NCI-H2196 treated with DMSO at 0.1 percent for 48 hours (cell line): ENCODE measurements around the gene ARHGAP22.

ENCODE experiments used
- DNase-seq: peaks from one replicate; lab custom pipeline; 2025; ENCODE audit not compliant: unreplicated experiment; lab: John Stamatoyannopoulos, UW

The ARHGAP22 gene

DNA sequence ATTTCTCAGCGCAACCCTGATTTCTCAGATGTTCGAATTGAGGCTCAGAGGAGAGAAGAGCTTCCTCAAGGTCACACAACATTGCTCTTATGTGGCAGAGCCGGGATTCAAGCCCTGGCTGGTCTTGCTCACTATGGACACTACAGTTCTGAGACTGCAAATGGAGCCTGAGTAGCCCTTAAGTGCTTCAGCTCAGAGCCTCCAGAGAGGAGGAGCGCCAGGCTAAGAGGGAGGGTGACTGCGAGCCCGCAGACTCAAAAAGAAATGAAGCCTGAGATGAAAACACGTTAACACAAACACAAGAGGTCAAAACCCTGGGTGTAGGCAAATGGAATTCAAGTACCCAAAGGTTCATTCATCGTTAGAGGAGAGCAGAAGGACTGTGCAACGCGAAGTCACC lies 13.9 kb downstream of the ARHGAP22 start:
- DNase-seq: no peak

DNA sequence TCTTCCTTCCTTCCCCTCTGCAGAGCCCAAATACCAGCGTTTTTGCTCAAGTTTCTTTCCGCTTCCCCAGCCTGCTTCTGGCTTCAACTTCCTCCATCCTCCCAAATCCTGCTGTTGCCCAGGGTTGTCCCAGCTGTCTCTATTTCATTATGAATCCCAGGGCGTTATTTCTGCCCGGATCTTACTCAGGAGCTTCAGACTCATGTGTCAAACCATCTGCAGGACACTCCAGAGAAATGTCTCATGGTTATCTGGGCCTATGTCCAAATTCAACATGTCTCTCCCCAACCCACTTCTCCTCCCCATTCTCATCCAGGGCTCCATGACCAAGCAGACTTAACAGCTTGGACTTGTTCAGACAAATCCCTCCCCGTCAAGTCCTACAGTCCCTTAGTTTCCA lies 15.6 kb downstream of the ARHGAP22 start:
- no peak for DNase-seq

DNA sequence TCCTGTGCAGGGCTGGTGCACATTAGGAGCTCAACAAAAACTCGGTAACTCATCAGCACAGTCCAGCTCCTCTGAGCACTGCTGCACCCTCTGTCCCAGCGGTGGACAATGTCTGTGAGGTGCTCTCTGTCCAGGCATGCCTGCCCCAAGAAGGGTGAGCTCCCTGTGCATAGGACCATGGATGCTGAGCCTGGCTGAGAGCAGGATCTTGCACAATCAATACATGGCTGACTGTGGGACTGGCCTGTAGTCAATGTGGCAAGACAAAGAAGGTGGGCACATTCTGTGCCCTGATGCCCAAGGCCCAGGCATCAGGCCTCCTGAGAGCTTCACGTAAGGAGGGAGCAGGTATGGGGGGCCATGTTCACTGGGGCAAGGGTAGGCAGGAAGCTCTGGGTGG lies 17.1 kb downstream of the ARHGAP22 start:
- DNase-seq: no peak

DNA sequence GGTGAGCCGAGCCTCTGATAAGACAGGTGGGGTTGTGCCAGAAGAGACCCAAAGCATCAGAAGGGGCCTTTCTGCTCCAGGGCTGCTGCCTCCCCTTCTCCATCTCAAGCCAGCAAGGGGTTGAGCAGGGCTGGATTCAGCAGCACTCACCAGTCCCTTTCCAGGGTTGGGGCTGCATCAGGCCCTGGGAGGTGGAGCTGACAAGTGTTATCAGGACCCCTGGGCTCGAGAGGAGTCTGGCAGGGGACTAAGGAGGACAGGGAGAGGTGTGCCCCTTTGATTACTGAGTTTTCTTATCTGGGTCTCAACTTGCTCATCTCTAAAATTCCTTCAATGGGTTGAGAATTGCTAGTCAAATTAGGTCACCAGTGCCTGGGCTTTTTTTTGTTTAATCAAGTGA lies 17.8 kb downstream of the ARHGAP22 start:
- no peak for DNase-seq

DNA sequence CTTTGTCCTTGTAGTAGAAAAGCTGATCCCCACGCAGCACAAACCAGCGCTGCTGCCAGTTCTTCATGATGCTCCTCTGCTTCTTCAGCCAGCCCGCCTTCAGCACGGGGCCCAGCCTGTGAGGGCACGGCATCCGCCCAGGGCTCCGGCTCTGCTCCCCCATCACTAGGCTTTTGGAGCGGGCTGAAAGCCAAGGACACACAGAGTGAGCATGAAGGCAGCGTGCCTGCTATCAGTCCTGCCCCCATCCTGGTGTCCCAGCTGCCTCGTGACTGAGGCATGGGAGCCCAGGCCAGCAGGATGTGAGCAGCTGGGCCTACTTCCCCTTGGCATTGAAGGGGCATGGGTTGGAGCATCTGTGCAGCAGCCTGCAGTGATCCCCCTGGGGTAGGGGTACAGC lies 21.9 kb downstream of the ARHGAP22 start:
- DNase-seq: no peak

DNA sequence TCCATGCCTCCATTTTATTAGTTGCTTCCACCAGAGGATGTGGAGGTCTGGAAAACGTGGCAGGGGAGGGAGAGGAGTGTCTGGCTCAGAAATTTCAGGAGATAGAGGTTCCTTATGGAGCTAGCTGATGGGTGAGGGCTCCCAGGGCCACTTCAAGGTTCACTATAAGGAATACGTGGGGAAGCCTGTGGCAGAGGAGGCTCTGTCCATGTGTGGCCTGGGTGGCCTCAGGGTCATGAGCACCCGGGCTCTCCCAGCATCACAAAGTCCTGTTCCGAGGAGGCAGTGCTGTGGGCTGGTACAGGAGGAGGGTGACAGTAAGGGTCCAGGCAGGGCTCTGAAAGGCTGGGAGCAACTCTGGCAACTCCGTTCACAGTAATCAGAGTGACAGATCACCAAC lies 24.6 kb downstream of the ARHGAP22 start:
- DNase-seq: no peak

DNA sequence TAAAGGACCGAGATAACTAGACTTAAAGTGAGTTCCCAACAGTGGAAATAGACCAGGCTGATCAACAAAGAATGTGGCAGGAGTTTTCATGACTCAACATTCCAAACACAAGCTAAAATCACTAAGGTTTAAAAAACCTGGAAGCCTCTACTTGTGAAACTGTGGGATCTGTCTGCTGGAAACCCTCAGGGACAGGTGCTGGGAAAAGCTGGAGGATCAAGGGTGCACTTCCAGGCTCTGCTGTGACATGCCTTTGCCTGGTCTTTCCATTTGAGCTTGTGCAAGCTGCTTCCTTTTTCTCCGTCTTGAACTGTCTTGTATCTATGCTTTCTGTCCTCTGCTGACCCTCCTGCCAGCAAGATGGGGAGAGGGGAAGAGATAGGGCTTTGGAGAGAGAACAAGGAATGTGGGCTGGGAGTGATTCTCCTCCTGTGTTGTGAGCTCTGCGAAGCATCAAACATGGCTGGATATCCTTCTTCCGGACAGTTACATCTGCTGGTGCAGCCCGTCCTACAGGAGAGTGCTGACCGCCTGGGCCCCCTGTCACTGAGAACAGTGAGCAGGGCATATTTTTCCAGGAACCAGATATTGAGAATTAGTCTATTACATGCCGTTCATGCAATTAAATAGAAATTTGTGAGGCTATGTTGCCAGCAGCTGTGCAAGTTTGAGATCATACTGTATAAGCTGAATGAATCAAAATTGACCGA lies 25.5 kb downstream of the ARHGAP22 start:
- no peak for DNase-seq

DNA sequence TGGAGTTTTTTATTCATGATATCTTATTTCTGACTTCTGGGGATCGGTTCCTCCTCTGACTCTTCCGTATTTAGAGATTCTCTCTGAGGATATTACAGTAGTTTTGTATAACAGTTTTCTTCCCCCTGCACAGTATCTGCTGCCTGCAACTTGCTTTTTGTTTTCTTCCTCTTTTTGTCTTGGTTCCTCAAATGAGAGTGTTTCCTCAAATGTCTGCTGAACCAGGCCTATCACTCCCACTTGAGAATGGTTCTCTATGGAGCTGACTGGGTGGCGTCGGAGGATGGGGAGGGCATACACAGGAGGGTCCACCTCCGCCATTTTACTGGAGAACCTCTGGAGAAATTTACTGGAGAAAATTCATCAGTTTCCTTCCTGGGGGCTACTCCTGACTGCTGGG lies 27.7 kb downstream of the ARHGAP22 start:
- DNase-seq: no peak

DNA sequence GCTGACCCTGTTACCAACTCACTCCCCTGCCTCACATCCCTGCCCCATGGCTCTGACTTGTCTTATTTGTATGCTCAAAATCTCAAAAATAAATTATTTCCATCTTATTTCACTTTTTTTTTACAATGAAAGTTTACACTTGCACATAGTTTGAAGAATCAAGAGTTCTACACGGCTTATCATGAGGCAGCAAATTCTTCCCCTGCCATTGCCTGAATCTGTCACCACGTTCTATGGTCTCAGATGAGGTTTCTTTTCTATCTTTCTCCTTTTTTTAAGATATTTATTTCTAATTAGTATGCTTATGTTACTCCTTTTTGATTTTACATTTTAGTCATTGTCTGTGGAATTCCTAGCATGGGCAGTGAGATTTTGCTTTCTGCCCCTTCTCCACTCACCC lies 28.4 kb downstream of the ARHGAP22 start:
- no peak for DNase-seq

DNA sequence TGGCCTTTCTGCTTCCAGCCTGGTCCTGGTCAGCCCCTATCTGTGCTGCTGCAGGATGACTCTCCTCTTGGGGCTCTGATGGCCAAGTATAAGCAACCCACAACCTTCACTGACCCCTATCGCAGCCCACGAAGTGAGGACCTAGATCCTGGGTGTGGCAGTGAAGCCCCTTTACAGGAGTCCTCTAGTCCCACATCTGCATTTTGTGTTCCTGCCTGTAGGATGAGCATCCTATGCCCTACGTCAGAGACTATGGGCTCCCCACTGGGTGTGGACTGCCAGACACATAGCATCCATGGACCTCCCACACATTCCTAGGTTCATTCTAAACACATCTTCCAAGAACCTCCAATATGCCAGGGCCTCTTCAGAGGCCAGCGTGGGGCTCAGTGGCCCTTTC lies 29.0 kb downstream of the ARHGAP22 start:
- no peak for DNase-seq

DNA sequence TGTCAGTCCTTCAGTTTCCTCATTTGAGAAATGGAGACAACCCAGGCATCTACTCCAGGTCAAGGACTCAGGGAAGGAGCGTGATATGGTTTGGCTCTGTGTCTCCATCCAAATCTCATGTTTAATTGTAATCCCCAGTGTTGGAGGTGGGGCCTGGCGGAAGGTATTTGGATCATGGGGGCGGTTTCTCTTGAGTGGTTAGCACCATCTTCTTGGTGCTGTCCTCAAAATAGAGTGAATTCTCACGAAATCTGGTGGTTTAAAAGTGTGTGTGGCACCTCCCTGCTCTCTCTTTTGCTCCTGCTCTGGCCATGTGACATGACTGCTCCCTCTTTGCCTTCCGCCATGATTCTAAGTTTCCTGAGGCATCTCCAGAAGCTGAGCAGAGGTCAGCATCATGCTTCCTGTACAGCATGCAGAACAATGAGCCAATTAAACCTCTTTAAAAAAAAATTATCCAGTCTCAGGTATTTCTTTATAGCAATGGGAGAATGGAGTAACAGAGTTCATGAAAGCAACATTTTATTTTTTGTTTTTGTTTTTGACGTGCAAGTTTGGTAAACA lies 30.0 kb downstream of the ARHGAP22 start:
- no peak for DNase-seq

DNA sequence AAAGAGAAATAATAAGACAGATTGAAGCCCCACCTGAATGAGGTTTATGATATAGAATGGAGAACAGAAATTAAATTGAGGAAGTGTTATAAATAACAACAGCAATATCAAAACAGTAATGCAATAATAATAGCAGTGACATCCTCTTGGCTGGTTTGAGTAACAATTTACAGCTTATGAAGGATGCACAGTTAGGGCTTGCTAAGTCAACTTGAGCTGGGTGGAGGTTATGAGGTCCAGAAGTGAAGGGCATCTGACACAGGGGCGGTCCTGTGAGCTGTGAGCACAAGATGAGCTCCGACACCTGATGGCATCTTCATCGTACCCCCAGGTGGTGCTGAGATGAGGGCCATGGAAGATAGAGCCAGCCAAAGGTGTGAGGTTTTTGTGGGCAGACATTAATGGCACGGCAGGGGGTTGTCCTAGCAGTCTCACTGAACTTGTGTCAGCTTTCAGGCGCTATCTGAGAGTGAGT lies 30.5 kb downstream of the ARHGAP22 start:
- DNase-seq: no peak

DNA sequence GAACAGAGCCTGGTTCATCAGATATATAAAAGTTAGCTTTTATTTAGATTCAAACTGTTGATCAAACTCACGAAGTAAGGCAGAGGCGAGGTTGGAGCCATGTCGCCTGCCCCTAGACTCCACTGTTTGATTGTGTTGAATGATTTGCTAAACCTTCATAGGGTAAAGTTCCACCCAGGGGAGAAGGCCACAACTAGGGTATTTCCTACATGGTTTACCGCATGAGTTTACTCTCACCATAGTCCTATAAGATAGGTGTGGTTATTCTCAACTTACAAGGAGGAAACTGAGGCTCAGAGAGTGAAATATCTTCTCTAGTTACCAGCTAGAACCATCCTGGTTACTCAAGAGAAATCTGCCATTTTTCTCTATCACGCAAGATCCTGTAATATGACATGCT lies 31.8 kb downstream of the ARHGAP22 start:
- no peak for DNase-seq

DNA sequence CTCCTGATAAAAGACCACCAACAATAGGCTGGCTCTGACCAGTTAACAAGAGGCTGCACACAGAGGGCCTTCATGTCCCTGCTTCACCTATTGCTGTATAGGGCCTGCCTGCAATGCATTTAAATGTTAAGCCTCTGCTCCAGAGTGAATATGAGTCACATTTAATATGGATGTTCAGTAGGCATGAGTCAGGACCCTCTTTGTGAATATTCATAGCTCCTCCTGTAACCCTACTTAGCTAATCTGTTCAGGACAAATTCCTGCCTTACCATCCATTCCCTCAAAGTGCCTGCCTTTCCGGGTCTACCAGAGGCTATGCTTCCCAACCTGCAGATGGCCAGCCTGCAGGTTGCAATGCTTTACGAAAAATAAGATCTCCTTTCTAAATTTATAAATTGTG lies 32.5 kb downstream of the ARHGAP22 start:
- DNase-seq: no peak

DNA sequence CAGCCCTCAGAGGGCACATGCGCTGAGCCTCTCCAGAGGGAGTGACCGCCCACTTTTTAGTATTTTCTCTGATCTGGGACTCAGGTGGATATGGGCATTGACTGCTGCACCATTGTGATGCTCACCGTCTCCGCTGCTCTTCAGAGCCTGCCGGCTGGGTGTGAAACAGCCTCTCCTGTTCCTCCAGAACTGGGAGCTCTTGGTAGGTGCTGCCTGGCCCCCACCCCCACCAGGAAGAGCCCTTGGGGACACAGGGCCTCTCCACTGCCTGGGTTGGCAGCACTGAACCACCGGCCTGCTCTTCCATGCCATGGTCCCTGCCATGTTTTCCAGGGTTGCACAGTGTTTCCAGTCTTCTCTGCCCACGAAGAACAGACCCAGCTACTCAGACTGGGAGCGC lies 36.3 kb downstream of the ARHGAP22 start:
- DNase-seq: no peak

DNA sequence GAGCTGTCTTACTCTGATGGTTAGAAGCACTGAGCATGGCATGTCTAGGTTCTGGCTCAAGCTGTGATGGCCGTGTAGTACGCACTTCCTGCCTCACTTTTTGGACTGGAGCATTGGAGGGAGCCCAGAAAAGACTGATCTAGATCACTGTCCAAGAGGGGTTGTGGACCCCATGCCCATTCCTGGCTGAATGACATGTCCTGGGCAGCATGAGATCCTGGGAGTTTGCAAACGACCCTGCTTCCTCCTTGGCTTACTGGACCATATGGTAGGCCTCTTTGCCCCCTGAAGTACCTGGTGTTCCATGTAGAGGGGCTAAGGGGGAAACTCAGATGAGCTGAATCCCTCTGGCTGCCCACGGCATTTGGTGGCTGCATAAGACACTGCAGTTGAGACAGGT lies 36.7 kb downstream of the ARHGAP22 start:
- DNase-seq: no peak

DNA sequence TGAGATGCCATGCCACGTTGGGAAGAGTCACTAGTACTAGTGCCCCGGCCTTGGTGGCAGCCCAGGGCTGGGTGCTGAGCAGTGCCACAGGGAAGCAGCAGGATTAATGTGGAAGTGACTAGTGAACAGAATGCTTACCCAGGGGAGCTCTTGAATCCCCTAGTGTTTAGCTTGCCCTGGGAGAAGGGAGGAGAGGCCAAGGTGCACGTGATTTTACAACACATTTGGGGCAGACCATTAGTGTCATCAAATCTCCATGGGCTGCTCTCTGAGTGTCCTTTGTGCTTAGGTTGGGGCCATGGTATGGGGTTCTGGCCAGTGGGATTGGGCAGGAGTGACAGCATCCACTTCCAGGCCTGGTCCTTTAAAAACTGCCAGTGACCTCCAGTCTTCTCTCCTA lies 37.5 kb downstream of the ARHGAP22 start:
- no peak for DNase-seq

DNA sequence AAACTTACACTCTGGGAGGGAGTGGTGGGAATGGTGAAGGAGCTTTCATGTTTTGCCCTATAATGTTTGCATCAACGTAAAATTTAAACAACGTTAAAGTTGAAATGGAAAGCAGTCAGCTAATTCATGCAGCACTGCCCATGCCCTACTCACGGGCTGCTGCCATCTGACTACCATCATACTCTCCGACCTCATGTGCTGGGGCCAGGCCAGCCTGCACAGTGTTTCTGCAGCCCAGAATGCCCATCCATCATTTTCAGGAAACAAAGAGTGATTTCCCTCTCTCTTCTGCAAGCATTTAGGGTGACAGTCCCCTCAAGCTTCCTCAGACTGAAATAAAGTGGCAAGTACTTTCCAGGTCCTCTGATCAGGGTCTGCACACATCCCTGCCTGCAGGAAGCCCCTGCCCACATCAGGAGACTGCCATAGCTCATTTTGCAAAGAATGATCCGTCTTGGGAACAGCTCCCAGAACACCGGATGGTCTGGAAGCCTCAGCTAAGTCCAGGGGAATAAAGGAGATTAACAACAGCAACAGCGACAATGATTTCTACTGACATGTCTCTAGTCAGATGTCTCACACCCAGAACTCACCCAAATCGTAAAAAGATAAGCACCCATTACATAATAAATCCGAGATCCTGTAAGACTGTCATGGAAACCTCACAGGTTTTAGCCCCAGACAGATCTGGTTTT lies 40.3 kb downstream of the ARHGAP22 start:
- DNase-seq: no peak

DNA sequence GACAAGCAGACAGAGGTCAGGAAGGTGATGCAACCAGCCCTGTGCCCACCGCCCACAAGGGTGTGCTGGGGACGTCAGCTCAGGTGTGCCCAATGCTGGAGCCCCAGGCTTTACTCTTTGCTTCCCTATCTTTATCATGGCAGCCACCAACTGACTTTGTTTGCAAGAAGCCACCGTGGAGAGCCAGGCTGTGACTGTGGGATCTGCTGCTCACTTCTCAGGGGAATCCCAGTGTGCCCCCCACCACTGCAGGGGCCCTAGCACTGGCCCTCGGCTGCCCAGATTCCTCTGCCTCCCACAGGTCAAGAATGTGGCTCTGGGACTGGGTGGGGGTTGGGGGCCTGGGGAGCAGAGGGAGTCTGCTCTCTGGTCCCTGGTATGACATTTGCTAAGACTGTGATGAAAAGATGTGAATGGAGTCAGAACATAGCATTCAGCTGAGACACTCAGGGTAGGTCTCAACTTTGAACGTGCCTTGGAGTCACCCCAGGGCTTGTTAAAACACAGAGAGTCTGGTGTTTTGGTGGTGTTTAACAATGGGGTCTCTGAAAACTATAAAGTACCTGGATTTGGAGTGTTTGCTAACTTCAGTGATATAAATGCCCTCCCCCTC lies 47.3 kb downstream of the ARHGAP22 start:
- DNase-seq: no peak

DNA sequence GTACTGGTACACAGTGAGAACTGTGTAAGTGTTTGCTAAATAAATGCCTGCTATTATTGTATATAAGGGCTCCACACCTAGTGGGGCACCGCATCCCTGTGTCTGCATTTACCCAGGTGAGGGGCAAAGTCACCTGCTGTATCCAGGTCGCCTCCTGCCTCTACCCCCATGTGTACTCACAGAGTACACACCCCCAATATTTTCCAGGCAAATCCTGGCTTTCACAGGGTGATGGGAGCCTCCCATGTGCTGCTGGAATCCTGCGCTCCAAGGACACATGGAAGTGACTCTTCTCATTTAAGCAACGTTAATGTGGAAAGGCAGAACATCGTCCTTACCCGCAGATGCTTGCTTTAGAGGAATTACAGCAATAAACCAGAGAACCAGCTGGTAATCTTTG lies 48.2 kb downstream of the ARHGAP22 start:
- no peak for DNase-seq

DNA sequence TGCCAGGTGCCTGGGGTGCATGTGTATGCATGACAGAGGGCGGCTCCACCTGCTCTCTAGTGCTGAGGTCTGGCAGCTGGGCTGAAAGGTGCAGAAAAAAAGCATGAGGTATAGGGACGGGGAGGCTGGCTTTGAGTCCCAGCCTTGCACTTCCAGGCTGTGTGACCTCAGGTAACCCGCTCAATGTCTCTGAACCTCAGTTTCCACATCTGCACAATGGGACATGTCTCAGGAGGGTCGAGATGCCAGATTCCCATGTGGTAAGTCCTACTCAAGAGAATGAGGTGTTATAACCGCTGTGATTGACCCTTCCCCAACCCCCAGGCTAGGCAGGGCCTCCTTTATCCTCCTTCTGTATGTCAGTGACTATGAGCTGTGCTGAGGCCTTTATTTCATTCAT lies 48.8 kb downstream of the ARHGAP22 start:
- DNase-seq: no peak
